GM18526 (cell line): Measurements from ENCODE around the gene MECP2.

Experiments used
- POLR2A ChIP-seq: IDR thresholded peaks from 3 replicates; pipeline ENCODE4 v1.6.1; 2011; ENCODE audit not compliant: insufficient read length; ENCODE audit errors: extremely low read depth

MECP2 gene

DNA sequence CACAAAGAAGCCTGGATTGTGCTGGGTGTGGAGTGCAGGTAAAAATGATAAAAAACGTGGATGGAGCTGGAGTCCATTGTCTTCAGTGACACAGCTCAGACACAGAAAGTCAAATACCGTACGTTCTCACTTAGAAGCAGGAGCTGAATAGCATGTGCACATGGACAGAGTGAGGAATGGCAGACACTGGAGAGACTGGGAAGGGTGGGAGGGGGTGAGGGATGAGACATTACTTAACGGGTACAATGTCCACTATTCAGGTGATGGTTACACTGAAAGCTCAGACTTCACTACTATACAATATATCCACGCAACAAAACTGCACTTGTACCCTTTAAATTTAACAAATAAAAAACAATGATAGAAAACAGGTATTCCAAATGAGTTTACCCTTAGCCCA is 59.8 kb downstream of the MECP2 start:
- no peak for TF ChIP-seq POLR2A

- no peak for TF ChIP-seq POLR2A
These were observed 61.0 kb downstream of the MECP2 start for GRCh38 chrX:154036513-154036912.

DNA sequence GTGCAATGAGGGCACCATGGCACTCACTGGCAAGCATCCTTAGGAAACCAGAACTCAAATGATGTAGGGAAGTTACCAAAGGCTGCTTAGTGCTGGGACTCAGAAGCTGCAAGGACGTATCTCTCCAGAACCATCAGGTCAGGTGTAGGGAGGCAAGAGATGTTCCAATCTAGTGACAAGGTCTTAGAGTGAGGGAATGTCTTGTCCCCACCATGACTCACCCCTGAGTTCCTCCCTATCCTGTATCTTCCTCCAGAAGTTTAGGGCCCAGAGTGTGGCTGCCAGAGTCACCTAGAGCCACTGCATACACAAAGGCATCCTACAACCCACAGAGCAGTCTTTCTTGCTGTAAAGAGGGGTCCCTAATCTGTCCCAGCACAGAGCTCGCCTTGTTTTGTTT is 63.7 kb downstream of the MECP2 start:
- TF ChIP-seq POLR2A: no peak

DNA sequence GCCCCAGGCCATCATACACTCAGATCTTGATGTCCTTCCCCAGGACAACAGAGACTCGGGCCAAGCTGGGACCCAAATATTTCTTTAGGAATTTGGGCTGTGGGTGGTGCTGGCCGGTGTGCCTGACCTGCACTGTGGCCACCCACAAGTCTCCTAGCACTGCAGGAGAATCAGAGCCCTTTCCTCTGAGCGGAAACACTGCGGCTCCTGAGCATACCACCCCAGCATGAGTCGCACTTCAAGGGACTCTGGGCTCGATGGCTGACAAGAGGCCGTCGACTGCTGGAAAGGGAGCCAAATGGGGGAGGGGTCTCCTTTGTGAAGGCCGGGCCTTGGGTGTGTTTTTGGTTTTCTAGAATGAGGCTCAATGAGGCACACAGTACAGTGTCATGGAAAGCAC is 64.9 kb downstream of the MECP2 start:
- TF ChIP-seq POLR2A: no peak

GRCh38 chrX:154032160-154032559 is 65.4 kb downstream of the MECP2 start:
- no peak for TF ChIP-seq POLR2A

DNA sequence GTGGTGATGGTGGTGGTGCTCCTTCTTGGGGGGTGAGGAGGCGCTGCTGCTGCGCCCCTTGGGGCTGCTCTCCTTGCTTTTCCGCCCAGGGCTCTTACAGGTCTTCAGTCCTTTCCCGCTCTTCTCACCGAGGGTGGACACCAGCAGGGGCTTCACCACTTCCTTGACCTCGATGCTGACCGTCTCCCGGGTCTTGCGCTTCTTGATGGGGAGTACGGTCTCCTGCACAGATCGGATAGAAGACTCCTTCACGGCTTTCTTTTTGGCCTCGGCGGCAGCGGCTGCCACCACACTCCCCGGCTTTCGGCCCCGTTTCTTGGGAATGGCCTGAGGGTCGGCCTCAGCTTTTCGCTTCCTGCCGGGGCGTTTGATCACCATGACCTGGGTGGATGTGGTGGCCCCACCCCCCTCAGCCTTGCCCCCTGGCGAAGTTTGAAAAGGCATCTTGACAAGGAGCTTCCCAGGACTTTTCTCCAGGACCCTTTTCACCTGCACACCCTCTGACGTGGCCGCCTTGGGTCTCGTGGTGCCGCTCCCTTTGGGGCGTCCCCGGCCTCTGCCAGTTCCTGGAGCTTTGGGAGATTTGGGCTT is 66.7 kb downstream of the MECP2 start:
- no peak for TF ChIP-seq POLR2A

- TF ChIP-seq POLR2A: no peak
These were observed 67.3 kb downstream of the MECP2 start for GRCh38 chrX:154030266-154030665.

DNA sequence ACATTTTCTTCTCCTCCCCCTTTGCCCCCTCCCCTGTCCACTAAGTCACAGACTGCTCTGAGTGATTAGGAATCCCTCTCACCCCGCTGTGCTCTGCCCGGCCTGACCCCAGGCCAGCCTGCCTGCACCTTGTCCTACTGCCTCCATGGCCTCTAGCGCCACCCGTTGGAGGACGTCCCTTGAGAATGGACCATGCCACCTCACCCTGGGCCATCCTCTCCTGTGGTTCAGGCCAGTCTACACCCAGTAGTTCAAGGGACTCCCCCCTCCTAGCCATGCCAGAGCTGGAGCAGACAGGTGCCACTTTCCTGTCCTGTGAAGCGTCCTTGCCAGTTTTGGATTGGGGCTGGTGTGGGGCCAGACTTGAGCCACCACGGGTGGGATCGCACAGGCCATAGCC is 68.1 kb downstream of the MECP2 start:
- no peak for TF ChIP-seq POLR2A

- no peak for TF ChIP-seq POLR2A
These were observed 68.9 kb downstream of the MECP2 start for GRCh38 chrX:154028502-154029184.

DNA sequence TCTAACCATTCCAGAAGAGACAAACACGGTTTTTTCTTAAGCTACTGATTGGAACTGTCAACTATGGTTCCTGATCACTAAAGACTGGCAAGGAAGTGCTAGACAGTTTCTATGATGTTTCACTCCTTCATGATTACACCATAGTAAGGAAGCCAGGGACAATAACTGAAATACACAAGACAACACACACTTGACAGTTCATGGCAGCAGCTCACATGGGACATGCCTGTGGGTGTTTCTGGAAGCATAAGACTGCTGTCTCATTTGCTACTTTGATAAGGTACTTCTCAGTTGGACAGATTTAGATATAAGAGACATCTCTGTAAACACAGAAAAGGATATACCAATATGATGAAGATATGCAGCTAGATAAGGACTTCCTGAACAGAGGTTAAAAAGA is 69.5 kb downstream of the MECP2 start:
- TF ChIP-seq POLR2A: no peak

GRCh38 chrX:154027022-154027402 is 70.5 kb downstream of the MECP2 start:
- no peak for TF ChIP-seq POLR2A

DNA sequence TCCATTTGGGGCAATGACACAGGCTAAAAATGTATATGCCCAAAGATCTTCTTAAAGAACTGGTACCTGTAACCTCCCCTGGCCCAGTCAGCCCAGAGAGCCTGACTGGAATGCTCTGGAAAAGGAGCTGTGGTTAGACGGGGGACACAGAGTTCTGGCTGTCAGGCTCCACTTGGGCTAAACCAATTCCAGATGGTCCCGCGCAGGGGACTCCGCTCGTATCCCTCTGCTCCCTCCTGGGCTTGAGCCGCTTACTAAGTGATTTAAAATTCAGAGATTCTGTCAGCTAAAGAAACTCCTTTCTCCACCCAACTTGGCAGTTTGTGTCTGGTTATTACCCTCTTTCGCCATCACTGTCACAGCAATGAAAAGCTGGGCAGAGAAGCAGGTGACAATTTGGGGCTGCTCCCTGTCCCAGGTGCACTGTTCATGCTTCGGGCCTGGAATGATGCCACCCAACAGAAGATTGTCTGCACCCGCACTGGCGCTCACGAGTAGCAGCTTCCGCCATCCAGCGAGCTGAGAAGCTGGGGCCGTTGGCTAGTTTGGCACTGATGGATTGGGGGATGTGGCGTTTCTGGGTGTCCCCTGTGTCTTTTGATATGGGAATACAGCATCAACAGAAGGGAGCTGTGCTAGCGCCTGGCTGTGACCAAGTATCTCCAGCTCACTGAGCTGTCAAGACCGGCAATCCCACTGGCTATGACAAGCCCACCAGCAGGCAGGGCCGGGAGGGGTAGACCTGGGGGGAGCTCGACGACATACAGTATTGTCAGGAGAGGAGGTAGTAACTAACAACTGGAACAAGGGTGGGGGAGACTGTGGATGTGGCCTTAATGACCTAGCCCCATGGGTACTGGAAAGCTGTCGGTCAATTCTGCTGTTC is 71.1 kb downstream of the MECP2 start:
- TF ChIP-seq POLR2A: no peak

DNA sequence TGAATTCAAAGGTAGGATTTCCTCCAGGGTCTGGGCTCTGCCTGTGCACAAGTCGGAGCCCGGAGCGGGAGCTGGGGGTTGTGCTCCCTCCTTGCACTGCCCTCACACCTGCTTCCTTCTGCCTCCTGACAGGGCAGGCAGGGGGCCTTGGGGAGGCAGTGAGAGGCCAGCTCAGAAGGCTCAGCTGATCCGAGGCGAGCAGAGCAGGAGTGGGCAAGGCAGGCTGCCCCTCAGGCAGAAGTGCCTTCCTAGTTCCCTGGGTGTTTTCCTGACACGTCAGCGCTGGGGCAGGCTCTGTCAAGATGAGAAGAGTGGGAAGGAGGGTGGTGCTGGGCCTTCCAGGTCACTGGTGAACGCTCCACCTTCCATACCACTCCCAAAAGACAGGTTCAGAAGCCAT is 72.3 kb downstream of the MECP2 start:
- no peak for TF ChIP-seq POLR2A

DNA sequence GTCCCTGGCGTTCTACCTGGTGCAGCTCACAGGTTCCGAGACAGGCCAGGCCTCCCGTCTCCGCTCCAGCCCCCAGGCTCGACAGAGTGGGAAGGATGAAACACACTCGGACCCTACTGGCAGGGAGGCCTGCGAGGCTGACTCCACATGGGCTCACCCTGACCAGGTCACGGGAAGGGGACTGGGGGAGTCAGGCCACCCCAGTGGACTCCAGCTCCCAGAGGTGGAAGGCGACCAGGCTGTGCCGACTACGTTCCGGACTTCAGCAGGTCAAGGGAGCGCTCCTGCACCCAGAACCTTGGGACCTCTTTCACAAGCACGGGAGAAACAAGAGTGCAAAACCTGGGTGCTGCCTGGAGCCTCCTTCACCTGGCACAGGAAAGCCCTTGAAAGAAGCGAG is 73.2 kb downstream of the MECP2 start:
- no peak for TF ChIP-seq POLR2A

DNA sequence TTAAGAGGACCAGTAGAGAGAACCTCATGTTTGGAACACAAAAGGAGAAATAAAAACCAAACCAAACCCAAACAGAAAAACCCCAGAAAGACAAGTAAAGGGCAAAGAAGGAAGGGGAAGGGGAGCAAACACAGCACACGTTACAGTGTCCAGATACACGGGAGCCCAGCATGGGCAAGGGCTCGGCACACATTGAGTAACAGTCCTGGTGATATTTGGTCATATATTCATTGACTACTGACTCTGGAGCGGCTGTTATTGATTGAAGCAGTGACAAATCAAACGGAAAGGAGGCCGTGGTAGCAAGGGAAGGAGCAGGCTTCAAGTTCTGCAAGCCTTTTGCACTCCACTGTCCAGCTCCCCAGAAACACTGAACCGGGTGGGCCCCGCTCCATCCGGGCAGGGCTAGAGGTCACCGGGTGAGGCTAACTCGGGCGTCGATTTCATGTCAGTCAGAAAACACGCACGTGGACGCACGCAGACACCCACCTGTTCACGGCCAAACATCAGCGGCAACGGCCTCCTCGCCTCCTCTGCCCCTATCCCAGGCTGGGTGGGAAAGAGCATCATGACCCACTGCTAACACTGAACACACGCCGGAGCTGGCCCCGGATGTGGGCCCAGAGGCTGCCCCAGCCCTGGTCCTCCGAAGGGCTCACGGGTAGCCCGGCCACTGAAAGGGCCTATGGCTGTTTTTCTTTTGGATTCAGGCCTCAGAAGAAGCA is 74.1 kb downstream of the MECP2 start:
- no peak for TF ChIP-seq POLR2A
